HG02759 (cell line): ENCODE results near the gene AK9.

Experiments
- ATAC-seq: cut with Tn5 transposase; IDR thresholded peaks from one replicate; pipeline ENCODE4 v1.9.1; 2021; ENCODE audit warnings: mild to moderate bottlenecking, moderate library complexity; ENCODE audit not compliant: unreplicated experiment

The AK9 gene

DNA sequence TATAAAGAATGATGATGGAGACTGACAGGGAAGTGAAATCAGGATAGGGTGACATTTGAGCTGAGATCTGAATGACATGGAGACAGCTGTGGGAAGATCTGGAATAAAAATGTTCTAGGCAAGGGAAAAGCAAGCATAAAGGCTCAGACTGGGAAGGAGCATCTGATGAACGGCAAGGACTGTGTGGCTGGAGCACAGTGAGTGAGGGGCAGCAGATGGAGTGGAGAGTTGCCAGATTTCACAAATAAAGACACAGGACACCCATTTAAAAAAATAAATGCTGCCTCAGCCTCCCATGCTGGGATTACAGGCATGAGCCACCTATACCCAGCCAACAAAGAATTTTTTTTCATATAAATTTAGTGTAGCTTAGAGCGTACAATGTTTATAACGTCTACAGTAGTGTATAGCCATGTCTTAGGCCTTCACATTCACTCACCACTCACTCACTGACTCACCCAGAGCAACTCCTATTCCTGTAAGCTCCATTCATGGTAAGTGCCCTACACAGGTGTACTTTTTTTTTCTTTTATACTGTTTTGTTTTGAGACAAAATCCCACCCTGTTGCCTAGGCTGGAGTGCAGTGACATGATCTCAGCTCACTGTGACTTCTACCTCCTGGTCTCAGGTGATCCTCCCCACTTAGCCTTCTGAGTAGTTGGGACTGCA, 205.6 kb downstream of the AK9 start:
- no peak for ATAC-seq

DNA sequence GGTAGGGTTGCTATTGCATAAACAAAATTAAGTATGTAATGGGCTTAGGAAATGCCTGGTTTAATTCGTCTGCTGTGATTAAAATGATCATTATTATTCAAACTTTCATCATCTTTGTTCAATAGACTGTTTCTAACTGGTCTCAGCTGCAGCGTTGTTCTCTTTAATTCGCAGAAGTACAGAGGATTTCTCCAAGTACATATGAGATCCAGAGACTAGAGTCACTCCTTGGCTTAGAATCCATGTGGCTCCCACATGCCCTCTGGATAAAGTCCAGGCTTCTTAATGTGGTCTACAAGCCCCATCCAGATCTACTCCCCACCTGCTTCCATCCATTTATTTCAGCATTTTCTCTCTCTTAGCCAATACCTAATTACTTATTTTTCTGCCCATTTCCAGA, 206.9 kb downstream of the AK9 start:
- no peak for ATAC-seq

DNA sequence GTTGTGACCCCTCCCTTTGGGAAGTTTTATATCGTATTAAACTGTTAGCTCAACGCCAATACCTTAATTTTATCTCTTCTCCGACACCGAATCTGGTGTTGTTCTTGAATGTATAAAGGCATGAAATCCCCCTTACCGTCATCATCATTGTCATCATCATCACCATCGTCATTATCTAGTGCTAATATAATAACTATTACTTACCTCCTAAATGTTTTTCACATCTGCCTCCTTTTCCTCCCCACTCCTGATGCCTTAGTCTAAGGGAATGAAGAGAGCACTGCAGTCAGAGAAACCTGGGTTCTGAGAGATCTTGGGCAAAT, 207.3 kb downstream of the AK9 start:
- no peak for ATAC-seq

DNA sequence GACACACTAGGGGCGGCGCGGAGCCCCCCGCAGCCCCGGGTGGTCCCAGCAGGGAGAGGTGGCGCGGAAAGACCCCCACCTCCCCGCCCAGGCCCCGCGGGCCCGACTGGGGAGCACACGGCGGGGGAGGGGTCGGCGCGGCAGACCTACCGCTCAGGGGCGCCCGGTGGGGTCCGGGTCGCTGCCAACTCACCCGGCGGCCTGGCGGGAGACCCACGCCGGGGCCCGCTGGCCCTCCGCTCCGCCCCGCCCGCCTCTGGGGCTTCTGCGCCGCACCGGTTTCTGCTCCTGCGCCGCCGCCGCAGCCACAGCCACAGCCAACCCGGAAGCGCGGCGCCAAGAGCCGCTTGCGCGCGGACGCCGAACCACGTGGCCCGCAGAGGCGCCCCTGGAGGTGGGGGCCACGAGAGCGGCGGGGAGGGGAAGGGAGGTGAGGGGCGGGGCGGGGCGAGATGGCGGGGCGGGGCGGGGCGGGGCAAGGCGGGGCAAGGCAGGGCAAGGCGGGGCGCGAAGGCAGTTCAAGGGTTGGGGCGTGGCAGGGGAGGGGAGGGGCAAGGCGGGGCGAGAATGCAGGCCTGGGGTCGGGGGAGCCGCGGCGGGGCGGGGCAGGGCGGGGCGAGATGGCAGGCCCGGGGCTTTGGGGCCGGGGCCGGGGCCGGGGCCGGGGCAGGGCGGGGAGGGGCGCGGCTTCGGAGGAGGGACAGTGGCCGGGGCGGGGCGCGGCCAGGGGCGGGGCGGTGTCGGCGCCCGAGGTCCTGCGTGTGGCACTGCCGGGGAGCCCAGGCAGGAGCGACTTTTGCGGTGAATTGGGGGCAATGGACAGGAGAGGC, 207.9 kb downstream of the AK9 start, which contains the start of gene ZBTB24:
TSS of gene ZBTB24 (minus strand) at position 315 of the 830 bp plus-strand sequence. CDS start 1,193 bp downstream, outside the sequence.
- ATAC-seq: peak; percentile 88

DNA sequence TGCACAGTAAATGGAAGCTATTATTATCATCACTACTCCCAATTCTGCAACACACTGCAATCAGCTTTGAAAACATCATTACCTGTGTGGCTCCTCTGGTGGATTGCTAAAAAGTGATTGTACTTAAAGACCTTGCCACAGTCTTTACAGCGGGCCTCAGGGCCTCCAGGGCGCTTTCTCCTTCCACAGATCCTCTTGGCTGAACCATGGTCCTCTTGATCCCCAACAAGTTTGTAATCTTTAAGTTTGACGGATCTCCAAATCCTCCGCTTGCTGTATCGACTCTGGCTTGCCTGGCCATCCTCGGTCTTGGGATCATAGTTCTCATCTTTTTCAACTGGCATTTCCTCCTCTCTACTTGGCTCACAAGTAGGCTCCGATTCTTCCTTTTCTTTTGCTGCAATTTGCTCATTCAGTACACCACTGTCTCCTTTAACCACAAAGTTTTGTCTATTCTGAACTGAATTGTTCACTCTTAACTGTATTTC, 210.0 kb downstream of the AK9 start:
- no peak for ATAC-seq

DNA sequence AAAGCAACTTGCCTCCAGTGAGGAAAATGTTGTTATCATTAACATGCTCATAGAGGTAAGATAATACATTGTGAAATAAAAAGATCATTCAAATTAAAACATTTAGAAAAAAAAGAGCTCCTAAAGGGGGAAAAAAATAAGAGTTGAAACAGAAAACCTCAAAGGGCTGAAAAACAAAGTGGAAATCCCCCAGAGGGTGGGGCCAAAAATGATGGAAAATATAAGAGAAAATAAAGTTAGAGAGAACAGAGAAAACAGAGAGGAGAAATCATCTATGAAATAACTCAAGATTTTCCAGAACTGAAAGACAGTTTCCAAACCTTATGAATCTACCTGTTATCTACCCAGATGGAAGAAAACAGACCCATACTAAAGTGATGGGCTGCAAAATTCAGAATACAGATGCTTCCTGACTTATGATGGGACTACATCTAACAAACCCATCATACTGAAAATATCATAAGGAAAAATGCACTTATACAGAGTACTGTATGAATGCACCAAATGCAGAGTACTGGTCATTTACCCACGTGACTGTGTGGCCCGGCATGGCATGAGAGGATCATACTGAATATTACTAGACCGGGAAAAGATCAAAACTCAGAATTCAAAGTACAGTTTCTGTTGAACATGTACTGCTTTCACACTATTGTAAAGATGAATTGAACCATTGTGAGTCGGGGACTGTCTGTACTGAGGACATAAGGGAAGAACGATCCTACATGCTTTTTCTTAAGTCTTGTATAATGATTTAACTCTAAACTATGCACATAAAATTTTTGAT, 212.0 kb downstream of the AK9 start:
- no peak for ATAC-seq

DNA sequence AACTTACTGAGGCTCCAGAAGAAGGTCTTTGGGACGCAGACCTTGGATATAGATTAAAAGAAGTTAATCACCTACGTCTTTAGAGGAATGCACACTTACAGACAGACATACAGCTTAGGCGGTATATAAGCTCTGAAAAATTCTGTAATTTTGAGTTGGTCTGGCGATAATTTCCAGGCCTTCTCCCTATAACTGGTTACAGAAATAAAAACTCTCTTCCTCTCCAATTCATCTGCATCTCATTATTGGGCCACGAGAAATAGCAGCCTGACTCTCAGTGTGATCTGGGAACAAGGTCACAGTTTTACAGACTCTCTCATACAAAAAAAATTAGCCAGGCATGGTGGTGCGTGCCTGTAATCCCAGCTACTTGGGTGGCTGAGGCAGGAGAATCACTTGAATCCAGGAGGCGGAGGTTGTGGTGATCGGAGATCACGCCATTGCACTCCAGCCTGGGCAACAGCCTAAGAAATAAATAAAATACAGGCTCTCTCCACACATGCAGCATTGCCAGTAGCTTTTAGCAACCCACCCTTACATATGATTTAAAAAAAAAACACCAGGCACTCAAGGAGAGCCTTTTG, 212.7 kb downstream of the AK9 start:
- ATAC-seq: no peak

DNA sequence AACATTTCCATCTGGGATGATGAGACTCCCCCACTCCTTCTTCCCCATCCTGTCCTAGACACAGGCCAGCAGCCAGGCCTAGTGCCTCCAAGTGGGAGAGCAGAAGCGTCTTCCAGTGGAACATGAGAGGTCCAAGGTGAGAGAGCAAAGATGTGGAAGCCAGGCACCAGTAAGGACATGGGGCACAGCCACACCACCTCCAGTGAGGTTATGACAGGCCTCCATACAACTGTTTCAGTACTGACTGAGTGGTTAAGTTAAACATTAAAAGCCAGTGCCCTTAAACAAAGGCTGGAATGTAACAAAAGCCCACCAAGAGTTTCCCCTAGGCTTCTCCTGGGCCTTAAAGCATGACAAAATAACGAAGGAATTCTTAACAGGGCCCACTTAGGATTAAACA, 213.3 kb downstream of the AK9 start:
- peak; percentile 58 for ATAC-seq

DNA sequence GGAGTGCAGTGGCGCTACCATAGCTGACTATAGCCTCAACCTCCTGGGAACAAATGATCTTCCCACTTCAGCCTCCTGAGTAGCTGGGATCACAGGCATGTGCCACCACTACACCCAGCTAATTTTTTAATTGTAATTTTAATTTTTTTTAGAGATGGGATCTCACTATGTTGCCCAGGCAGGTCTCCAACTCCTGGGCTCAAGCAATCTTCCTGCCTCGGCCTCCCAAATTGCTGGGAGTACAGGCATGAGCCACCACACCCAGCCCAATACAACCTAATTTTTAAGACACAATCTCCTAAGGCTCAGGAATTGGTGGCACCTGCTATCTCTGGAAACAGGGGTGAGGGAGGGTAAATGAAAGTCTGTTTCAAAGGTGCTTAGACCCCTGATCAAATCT, 213.8 kb downstream of the AK9 start:
- no peak for ATAC-seq

DNA sequence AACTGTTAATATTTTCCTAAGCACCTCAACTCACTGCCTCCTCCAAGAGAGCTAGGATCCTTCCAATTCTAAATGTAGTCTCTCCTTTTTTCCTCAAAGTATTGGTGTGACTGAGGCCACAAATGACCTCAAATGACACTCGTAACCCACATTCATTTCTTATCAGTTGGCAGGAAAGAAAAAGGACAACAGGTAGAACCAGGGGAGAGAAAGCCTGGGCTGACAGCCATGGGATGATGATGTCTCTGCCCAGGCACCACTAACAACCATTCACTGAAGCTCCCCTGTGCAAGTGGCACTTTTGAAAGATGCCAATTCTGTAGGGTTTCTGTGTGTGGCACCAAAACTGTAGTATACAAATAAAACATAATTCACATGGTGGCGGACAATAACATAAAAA, 215.4 kb downstream of the AK9 start:
- no peak for ATAC-seq

DNA sequence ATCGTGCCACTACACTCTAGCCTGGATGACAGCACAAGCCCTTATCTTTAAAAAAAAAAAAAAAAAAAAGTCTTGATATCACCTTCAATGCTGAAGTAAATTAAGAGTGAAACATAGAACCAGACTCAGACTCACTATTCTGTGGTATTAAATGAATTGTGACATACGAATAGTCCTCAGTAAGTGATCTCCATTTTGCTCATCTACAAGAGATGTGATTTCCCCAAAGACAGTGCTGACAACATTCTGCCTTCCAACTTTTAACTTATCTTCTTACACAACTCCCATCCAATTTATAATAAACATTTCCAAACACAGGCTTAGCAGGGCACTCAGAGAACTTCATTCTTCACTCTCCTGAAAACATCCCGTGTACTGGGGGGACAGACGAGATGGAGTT, 216.0 kb downstream of the AK9 start:
- no peak for ATAC-seq

DNA sequence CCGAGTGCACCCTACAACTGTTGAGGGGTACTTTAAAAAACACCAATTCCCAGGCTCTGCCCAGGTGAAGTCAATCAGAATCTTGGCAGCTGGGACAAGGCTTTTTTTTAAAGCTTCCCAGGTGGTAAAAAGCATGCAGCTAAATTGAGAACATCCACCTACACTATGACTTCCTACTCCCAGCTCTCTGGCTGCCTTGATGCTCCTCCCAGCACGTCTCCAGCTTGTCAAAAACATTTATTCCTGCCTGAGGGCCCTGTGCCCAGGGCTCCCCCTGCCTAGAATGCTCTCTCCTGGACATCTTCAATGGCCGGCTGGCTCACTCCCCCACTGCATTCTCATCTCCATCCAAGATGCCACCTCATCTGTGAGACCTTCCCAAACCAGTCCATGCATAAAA, 217.9 kb downstream of the AK9 start:
- no peak for ATAC-seq

DNA sequence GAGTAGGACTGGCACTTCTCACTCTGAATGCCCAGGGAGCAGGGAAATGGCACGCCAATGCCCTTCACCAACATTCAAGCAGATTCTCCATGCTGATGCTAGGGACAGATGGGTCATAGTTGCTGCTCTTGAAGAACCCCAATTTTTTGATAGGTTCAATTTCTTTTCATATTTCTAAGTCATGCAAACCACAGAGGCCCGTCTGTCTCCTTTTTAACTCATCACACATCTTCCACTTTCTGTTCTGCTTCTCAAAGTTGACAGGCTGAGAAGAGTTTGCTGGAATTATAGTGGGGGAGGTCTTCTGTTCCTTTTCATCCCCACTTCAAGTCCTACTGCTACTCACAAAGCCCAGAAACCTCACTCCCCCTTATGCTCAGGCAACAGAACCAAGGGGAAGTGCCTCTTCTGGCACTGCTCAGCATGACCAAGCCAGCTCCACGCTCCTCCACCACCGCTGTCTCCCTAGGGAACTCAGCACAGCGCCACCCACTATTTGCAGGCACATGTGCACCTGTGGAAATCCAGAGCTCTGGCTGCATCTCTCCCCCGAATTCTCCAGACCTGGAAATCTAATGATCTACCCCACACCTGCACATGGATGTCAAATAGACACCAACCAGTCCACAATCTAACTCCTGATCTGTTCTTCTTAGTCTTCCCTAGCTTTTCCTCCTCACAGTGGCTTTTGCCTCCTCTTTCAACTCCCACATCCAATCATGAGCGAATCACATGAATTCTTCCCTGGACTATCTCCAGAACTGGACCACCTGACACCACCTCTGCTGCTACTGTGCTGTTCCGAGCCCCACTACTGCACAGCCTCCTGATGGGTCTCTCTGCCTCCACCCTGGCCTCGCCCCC, 218.6 kb downstream of the AK9 start:
- ATAC-seq: peak; percentile 79

DNA sequence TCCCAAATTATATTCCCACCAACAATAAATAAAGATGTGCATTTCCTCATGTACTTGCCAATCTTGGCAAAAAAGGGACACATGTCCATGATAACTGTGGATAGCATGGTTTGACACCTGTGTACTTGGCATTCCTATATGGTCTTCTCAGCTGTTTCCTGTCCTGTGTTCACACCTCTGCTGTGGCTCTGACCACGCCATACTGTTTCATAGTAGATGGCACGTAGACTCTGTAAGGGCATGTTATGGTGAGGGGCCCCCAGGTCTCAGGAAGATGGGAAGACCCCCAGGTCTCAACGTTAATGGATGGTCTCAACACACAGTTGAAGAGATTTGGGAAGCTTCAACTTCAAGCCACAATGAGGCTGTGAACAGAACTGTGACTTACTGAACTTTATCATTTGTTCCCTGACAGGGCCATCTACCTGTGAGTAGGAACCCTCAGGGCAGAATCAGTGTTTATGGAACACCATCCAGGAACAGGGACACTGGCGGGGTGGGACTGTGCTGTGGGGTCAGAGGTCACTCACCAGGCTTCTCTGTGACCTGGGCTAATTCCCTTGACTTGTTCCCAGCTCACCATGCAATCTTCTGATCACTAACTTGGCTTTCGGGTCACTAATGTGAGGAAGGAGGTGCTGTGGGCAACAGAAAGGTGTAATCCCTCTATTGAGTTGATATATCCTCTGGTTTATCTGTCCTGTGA, 219.7 kb downstream of the AK9 start:
- ATAC-seq: no peak

DNA sequence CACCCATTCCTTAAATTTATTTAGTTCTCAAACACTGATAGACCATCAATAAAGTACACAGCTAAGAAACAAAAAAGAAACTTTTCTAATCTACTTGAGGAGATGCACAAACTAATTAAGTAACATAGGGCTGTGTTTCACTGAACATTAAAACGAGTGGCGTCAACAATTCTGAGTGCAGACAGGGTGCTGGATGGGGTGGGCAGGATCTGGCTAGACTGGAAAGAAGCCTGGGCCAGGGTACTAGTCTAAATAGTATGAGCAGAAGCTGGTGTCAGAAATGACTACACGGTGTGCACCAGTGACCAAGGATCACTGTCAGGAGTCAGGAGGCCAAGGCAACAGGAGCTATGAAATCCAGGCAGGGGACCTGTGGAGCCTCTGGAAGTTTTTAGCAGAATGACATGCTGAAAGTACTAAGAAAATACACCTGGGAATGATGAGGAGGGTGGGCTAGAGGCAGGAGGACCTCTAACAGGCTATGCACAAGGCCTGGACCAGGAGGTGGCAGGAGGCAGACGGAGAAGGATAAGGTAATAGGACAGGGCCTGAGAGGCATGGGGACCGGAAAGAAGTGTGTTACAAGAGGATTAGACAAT, 221.3 kb downstream of the AK9 start:
- no peak for ATAC-seq

DNA sequence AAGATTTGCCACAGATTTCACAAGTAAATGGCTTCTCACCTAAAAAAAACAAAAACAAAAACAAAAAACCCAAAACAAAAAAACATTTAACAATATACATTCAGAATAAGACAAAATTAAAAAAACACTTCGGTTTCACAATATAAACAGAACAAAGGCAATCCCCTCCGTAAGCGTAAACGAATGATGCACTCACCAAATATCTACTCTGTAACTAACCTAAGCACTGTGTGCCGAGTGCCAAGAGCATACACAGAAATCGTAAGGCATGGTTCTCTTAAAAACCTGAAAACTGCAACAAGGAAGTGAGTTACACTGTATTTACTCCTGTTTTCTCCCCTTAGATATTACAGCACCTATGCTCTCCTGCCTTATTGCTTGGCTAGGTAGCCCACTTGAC, 223.3 kb downstream of the AK9 start:
- ATAC-seq: no peak

DNA sequence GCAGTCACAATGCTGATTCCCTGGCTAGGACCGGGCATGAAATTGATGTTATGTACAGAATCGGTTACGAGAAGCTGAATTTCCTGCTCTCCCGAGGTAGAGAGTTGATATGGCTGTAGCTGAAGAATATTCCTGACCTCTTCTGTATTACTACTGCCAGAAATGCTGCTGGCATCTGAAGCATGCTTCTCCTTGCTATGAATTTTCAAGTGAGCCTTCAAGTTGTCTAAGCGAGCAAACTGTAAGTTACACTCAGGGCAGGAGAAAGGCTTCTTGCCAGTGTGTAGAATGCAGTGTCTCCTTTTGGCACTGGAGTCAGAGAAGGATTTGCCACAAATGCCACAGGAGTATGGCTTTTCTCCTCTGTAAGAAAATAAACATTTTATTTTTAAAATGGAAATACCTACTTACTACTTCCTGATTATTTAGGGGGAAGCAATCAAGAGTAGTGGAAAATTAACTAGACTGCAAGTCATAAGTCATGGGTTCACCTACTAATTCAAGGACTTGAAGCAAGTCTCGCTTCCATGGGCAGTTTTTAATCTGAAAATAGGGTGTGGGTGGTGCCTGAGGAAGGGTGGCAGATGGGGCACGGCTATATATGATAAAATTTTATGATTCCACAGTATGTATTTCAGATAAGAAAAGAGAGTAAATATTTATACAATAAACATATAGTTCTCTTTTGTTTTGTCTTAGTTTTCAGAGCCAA, 224.6 kb downstream of the AK9 start:
- ATAC-seq: no peak

DNA sequence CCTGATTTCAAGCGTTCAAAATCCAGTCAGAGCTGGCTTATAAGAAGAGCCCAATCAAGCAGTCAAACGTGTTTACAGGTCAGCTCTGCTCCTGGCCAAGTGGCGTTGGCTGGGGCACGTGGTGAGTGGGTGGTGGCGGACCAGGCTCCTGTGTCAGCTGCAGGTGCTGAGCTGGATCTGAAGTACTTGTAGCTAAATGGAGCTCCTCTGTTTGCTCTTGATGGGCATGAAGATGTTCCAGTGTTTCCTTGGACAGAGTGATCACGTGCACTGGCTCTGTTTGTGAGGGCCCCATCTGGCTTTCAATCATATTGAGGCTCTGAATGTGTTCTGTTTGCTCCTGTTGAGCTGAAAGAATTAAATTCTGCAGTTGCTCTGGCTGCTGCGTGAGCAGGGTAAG, 225.2 kb downstream of the AK9 start:
- ATAC-seq: no peak
